Measurements from ENCODE around the gene ELAPOR2. TPM values are rescaled to one million over a fixed set of nuclear protein-coding genes. Genes with fewer than 3 reads are reported as not detected.
"Not testable (repeated sequence)": the region's sequence is repeated elsewhere in the genome, so short reads cannot be mapped to it uniquely, and the experiment has no call there.

Gene ELAPOR2
- total RNA-seq, 4 donors from 2014 or later, result 14.6 to 24.9 (median 19.7) TPM

GRCh38 chr7:87058744-87059524 lies 520 bp downstream of the ELAPOR2 start:
- 0 to 4% methylated on average over 3 to 8 of the region's 40 CpGs for WGBS, 2 donors (ENCODE audit: low coverage in 1 of 2)
- peak overlapping the region in 3 of 4 donors; percentile 72 to 85 (median 81) for H3K27ac ChIP-seq

GRCh38 chr7:87057210-87057609 lies 2.2 kb downstream of the ELAPOR2 start:
- no peaks in the 10 kb centered on the region for H3K27me3 ChIP-seq
- TF ChIP-seq CTCF (IDR thresholded peaks at IDR 0.05) (no peak), POLR2A (IDR thresholded peaks at IDR 0.05) (no peak), EP300 (IDR thresholded peaks at IDR 0.05) (no peak), POLR2AphosphoS5 (IDR thresholded peaks at IDR 0.05) (no peak)
- peaks cover 0 to 37% (median 0%) of the 10 kb centered on the region in 3 donors for H3K4me1 ChIP-seq
- H3K36me3 ChIP-seq, result no peaks in the 10 kb centered on the region
- ATAC-seq, result no peak
- no peaks in the 10 kb centered on the region for H3K9me3 ChIP-seq
- peak overlapping the region in 3 of 4 donors; percentile 9 to 53 (median 12) for H3K27ac ChIP-seq
- no peak overlapping the region for H3K4me3 ChIP-seq
- WGBS, 2 donors (ENCODE audit: low coverage in 1 of 2), result 90 to 93% methylated on average over 2 of the region's 2 CpGs

More at GRCh38 chr7:87058744-87059524, 520 bp downstream of the ELAPOR2 start:
- Histone ChIP-seq H3K4me1 (peaks cover 0 to 37% (median 0%) of the 10 kb centered on the region in 3 donors), H3K36me3 (no peaks in the 10 kb centered on the region), H3K4me3 (peak overlapping the region; percentile 47 to 65), H3K27me3 (no peaks in the 10 kb centered on the region), H3K9me3 (no peaks in the 10 kb centered on the region)
- ATAC-seq, result peak; percentile 63
- TF ChIP-seq EP300 (IDR thresholded peaks at IDR 0.05), result no peak
- TF ChIP-seq CTCF (IDR thresholded peaks at IDR 0.05), result no peak
- TF ChIP-seq POLR2A (IDR thresholded peaks at IDR 0.05), result no peak
- TF ChIP-seq POLR2AphosphoS5 (IDR thresholded peaks at IDR 0.05), result no peak

- Histone ChIP-seq H3K27ac (peak overlapping the region in 2 of 4 donors; percentile 12 to 53), H3K36me3 (no peaks in the 10 kb centered on the region)
These were observed 3.1 kb downstream of the ELAPOR2 start for GRCh38 chr7:87056346-87056745.

GRCh38 chr7:87048839-87049238 lies 10.6 kb downstream of the ELAPOR2 start:
- no peaks in the 10 kb centered on the region for H3K4me1 ChIP-seq
- no peaks in the 10 kb centered on the region for H3K9me3 ChIP-seq
- no peak for TF ChIP-seq CTCF (IDR thresholded peaks at IDR 0.05)
- TF ChIP-seq POLR2A (IDR thresholded peaks at IDR 0.05), result no peak
- no peak for TF ChIP-seq EP300 (IDR thresholded peaks at IDR 0.05)
- no peak for TF ChIP-seq POLR2AphosphoS5 (IDR thresholded peaks at IDR 0.05)
- no peak overlapping the region for H3K27ac ChIP-seq
- no peak overlapping the region for H3K4me3 ChIP-seq
- 91 to 100% methylated on average over 1 of the region's 1 CpG for WGBS, 2 donors (ENCODE audit: low coverage in 1 of 2)
- no peak for ATAC-seq
- no peaks in the 10 kb centered on the region for H3K36me3 ChIP-seq
- no peaks in the 10 kb centered on the region for H3K27me3 ChIP-seq

More at GRCh38 chr7:87056346-87056745, 3.1 kb downstream of the ELAPOR2 start:
- ATAC-seq, result no peak
- TF ChIP-seq EP300 (IDR thresholded peaks at IDR 0.05) (no peak), POLR2AphosphoS5 (IDR thresholded peaks at IDR 0.05) (no peak), CTCF (IDR thresholded peaks at IDR 0.05) (no peak), POLR2A (IDR thresholded peaks at IDR 0.05) (no peak)
- 75 to 89% methylated on average over 3 of the region's 3 CpGs for WGBS, 2 donors (ENCODE audit: low coverage in 1 of 2)
- H3K27me3 ChIP-seq, result no peaks in the 10 kb centered on the region
- H3K4me3 ChIP-seq, result no peak overlapping the region
- no peaks in the 10 kb centered on the region for H3K9me3 ChIP-seq
- peaks cover 0 to 37% (median 0%) of the 10 kb centered on the region in 3 donors for H3K4me1 ChIP-seq

GRCh38 chr7:87046456-87046855 lies 13.0 kb downstream of the ELAPOR2 start:
- Histone ChIP-seq H3K27ac (no peak overlapping the region), H3K9me3 (no peaks in the 10 kb centered on the region), H3K4me3 (no peak overlapping the region), H3K4me1 (no peaks in the 10 kb centered on the region), H3K36me3 (no peaks in the 10 kb centered on the region), H3K27me3 (no peaks in the 10 kb centered on the region)
- WGBS, 2 donors (ENCODE audit: low coverage in 1 of 2), result 88 to 91% methylated on average over 5 of the region's 5 CpGs
- ATAC-seq, result no peak
- no peak for TF ChIP-seq POLR2AphosphoS5 (IDR thresholded peaks at IDR 0.05)
- TF ChIP-seq POLR2A (IDR thresholded peaks at IDR 0.05), result no peak
- TF ChIP-seq CTCF (IDR thresholded peaks at IDR 0.05), result no peak
- no peak for TF ChIP-seq EP300 (IDR thresholded peaks at IDR 0.05)

GRCh38 chr7:87044713-87045112 lies 14.7 kb downstream of the ELAPOR2 start:
- not testable (repeated sequence) for ATAC-seq, H3K4me1 ChIP-seq, H3K36me3 ChIP-seq, H3K27ac ChIP-seq, H3K4me3 ChIP-seq, H3K9me3 ChIP-seq, H3K27me3 ChIP-seq
- no CpG with 5 or more reads among the region's 2 CpGs for WGBS, 2 donors (ENCODE audit: low coverage in 1 of 2)

- H3K4me1 ChIP-seq, H3K4me3 ChIP-seq, ATAC-seq, H3K27ac ChIP-seq, H3K9me3 ChIP-seq, H3K27me3 ChIP-seq, H3K36me3 ChIP-seq: not testable (repeated sequence)
- 86% methylated on average over 4 of the region's 5 CpGs; no CpG with 5 or more reads in 1 of the 2 donors for WGBS, 2 donors (ENCODE audit: low coverage in 1 of 2)
These were observed 17.9 kb downstream of the ELAPOR2 start for GRCh38 chr7:87041586-87041985.
